Measurements from ENCODE around the gene WDR7. TPM values are rescaled to one million over a fixed set of nuclear protein-coding genes. Genes with fewer than 3 reads are reported as not detected.

Gene WDR7
- total and polyA plus RNA-seq, 2 experiments from 2014 or later: 7.0 to 14.8 TPM

GRCh38 chr18:57014772-57015413 is 363.7 kb downstream of the WDR7 start:
- Histone ChIP-seq H3K4me3 (no peak overlapping the region), H3K4me1 (ENCODE audit: insufficient read depth) (0 out of 2 replicates have a peak, but pooled peaks cover 12% of the 10 kb centered on the region), H2AFZ (no peak overlapping the region), H3K36me3 (ENCODE audit: insufficient read depth) (no peaks in the 10 kb centered on the region), H3F3A (replicated peaks; ENCODE audit: low read depth) (no peaks in the 10 kb centered on the region), H3K27me3 (ENCODE audit: insufficient read depth) (no peaks in the 10 kb centered on the region), H3K27ac (ENCODE audit: low read depth) (no peak overlapping the region), H3K9me2 (ENCODE audit: insufficient read depth) (no peaks in the 10 kb centered on the region), H4K20me1 (replicated peaks; ENCODE audit: insufficient read depth) (no peaks in the 10 kb centered on the region), H3K4me2 (no peak overlapping the region), H3K79me2 (replicated peaks; ENCODE audit: insufficient read depth) (no peaks in the 10 kb centered on the region)
- Mint-ChIP-seq H3K27ac (no peak overlapping the region), H3K9me3 (no peaks in the 10 kb centered on the region), H3K27me3 (ENCODE audit: insufficient read depth, low read depth, poor library complexity) (no peaks in the 10 kb centered on the region), H3K36me3 (ENCODE audit: low read depth) (no peaks in the 10 kb centered on the region), H3K4me1 (peaks cover 26% of the 10 kb centered on the region), H3K4me3 (no peak overlapping the region)
- DNase-seq (ENCODE audit: low spot score): no peak
- no peak for ATAC-seq
- TF ChIP-seq ETS1 (IDR thresholded peaks at IDR 0.05) (no peak), EZH2phosphoT487 (IDR thresholded peaks at IDR 0.05; ENCODE audit: unreplicated experiment) (no peak), POLR2AphosphoS5 (IDR thresholded peaks at IDR 0.05; ENCODE audit: low read depth) (no peak), EZH2 (IDR thresholded peaks at IDR 0.05; ENCODE audit: low read depth, unreplicated experiment) (no peak), CREB1 (CRISPR knock-in tag; IDR thresholded peaks at IDR 0.05; ENCODE audit: low read depth) (no peak), STAT1 (IDR thresholded peaks at IDR 0.05; ENCODE audit: unreplicated experiment) (no peak), NANOG (IDR thresholded peaks at IDR 0.05; ENCODE audit: borderline replicate concordance) (no peak)

- Mint-ChIP-seq H3K4me3 (no peak overlapping the region), H3K4me1 (peaks cover 26% of the 10 kb centered on the region)
- no peak for TF ChIP-seq CTCF (conservative IDR thresholded peaks at IDR 0.05; ENCODE audit: low read depth in 2 of 2)
Measured at GRCh38 chr18:57015451-57015850, 364.3 kb downstream of the WDR7 start.

More at GRCh38 chr18:57015451-57015850, 364.3 kb downstream of the WDR7 start:
- H4K20me1 ChIP-seq (replicated peaks; ENCODE audit: insufficient read depth): no peaks in the 10 kb centered on the region
- H3K27me3 ChIP-seq (ENCODE audit: insufficient read depth): no peaks in the 10 kb centered on the region
- H3K4me1 ChIP-seq (ENCODE audit: insufficient read depth): 0 out of 2 replicates have a peak, but pooled peaks cover 12% of the 10 kb centered on the region
- H3K36me3 ChIP-seq (ENCODE audit: insufficient read depth): no peaks in the 10 kb centered on the region
- ATAC-seq: peak; percentile 74
- no peak overlapping the region for H3K4me2 ChIP-seq
- no peak overlapping the region for H3K27ac ChIP-seq (ENCODE audit: low read depth)
- H3K9me2 ChIP-seq (ENCODE audit: insufficient read depth): no peaks in the 10 kb centered on the region
- Mint-ChIP-seq H3K9me3 (no peaks in the 10 kb centered on the region), H3K36me3 (ENCODE audit: low read depth) (no peaks in the 10 kb centered on the region), H3K27ac (no peak overlapping the region), H3K27me3 (ENCODE audit: insufficient read depth, low read depth, poor library complexity) (no peaks in the 10 kb centered on the region)
- H2AFZ ChIP-seq: no peak overlapping the region
- DNase-seq (ENCODE audit: low spot score): peak; percentile 37
- H3K4me3 ChIP-seq: no peak overlapping the region
- no peaks in the 10 kb centered on the region for H3K79me2 ChIP-seq (replicated peaks; ENCODE audit: insufficient read depth)
- no peaks in the 10 kb centered on the region for H3F3A ChIP-seq (replicated peaks; ENCODE audit: low read depth)
